HCT116 (cell line): Measurements from ENCODE around the gene BAHCC1. TPM values are rescaled to one million over a fixed set of nuclear protein-coding genes. Genes with fewer than 3 reads are reported as not detected.

Experiments
- ATAC-seq: fragments of 200-7000 bp; cut with Tn5 transposase; 2 replicates; pipeline ENCODE4 v1.9.1; 2020; ENCODE audit warnings: mild to moderate bottlenecking, moderate library complexity
- BruUV-seq: library from RNA; stranded (reverse); fragments of 400-500 nt; replicated peaks from 2 replicates; lab custom pipeline; 2021; lab: Mats Ljungman, UMichigan
- CTCF ChIA-PET: fragments of 300-600 bp; sonication (Branson Sonifier 250); formaldehyde crosslinking; loops from one replicate; lab custom pipeline; 2021; ENCODE audit warnings: antibody characterized with exemption; lab: Charles Lee
- POLR2A ChIA-PET: fragments of 300-600, 350-600 bp; sonication (Branson Sonifier 250); formaldehyde crosslinking; loops from one replicate; lab custom pipeline; 2021; ENCODE audit warnings: antibody characterized with exemption; lab: Charles Lee
- RAD21 ChIA-PET, 2 experiments: fragments of 300-600 bp; sonication (Branson Sonifier 250); formaldehyde crosslinking; loops; one replicate each; lab custom pipeline; 2023; ENCODE audit warnings: low total read pairs in 2 of 2; ENCODE audit not compliant: uncharacterized antibody in 2 of 2, unreplicated experiment in 2 of 2, low non-redundant PET in 1 of 2; lab: Charles Lee
- DNase-seq: peaks from one replicate; pipeline ENCODE4 v3.0.0-alpha.2; 2010; ENCODE audit warnings: low read depth, low spot score
- H2AFZ ChIP-seq: fragments of 200-600 bp; shearing (Covaris generic), sonication (generic); 2 replicates; pipeline ENCODE4 v1.6.1; 2017; ENCODE audit warnings: low read depth, mixed run types, mixed read lengths, antibody characterized with exemption, low read length; ENCODE audit not compliant: poor library complexity, severe bottlenecking
- H3K27ac ChIP-seq: 2 replicates; pipeline ENCODE4 v1.5.1; 2012; ENCODE audit warnings: low read depth, low read length
- H3K27me3 ChIP-seq: fragments of 200-600 bp; sonication (generic); 2 replicates; pipeline ENCODE4 v1.6.1; 2016; ENCODE audit warnings: mixed run types, low read length, mixed read lengths; ENCODE audit not compliant: insufficient read depth
- H3K36me3 ChIP-seq, 2 experiments: fragments of 200-500 bp in 1 of 2; fragments of 200-600 bp in 1 of 2; sonication (Bioruptor generic) in 1 of 2; sonication (generic) in 1 of 2; 2 replicates each; pipeline versions ENCODE4 v1.5.1 to v1.6.1; 2014 to 2016; ENCODE audit warnings: low read length in 2 of 2, inconsistent platforms in 1 of 2, mixed read lengths in 1 of 2, mixed run types in 1 of 2; ENCODE audit not compliant: insufficient read depth in 2 of 2, control insufficient read depth in 1 of 2
- H3K4me1 ChIP-seq, 2 experiments: fragments of 200-600 bp in 1 of 2; sonication (generic) in 1 of 2; 2 replicates each; pipeline versions ENCODE4 v1.5.1 to v1.6.1; 2012 to 2017; ENCODE audit warnings: low read length in 2 of 2, inconsistent platforms in 1 of 2, mild to moderate bottlenecking in 1 of 2, mixed read lengths in 1 of 2, mixed run types in 1 of 2, moderate library complexity in 1 of 2; ENCODE audit not compliant: insufficient read depth in 2 of 2, control insufficient read depth in 1 of 2
- H3K4me2 ChIP-seq: fragments of 200-600 bp; sonication (generic); 2 replicates; pipeline ENCODE4 v1.6.1; 2017; ENCODE audit warnings: mixed run types, low read length, mixed read lengths
- H3K4me3 ChIP-seq, 2 experiments: fragments of 200-600 bp in 1 of 2; sonication (generic) in 1 of 2; replicated peaks in 1 of 2; 2 replicates each; pipeline ENCODE4 v1.5.1; 2011 to 2016; ENCODE audit warnings: low read length in 2 of 2, control low read depth in 1 of 2, low read depth in 1 of 2, mild to moderate bottlenecking in 1 of 2, mixed read lengths in 1 of 2, mixed run types in 1 of 2
- H3K79me2 ChIP-seq: fragments of 200-600 bp; sonication (generic); 2 replicates; pipeline ENCODE4 v1.6.1; 2017; ENCODE audit warnings: mild to moderate bottlenecking, mixed run types, low read length, moderate library complexity, mixed read lengths; ENCODE audit not compliant: insufficient read depth
- H3K9ac ChIP-seq: fragments of 200-600 bp; sonication (generic); 2 replicates; pipeline ENCODE4 v1.6.1; 2016; ENCODE audit warnings: low read length, mixed read lengths
- H3K9me2 ChIP-seq: fragments of 200-600 bp; sonication (generic), shearing (Covaris generic); 2 replicates; pipeline ENCODE4 v1.6.1; 2017; ENCODE audit warnings: mixed run types, mild to moderate bottlenecking, moderate library complexity; ENCODE audit not compliant: insufficient read depth
- H3K9me3 ChIP-seq, 2 experiments: fragments of 200-500 bp in 1 of 2; fragments of 200-600 bp in 1 of 2; sonication (Bioruptor generic) in 1 of 2; sonication (generic) in 1 of 2; 2 replicates each; pipeline ENCODE4 v1.6.1; 2014 to 2017; ENCODE audit warnings: low read length in 2 of 2, mixed read lengths in 2 of 2, inconsistent platforms in 1 of 2, low read depth in 1 of 2, mild to moderate bottlenecking in 1 of 2, mixed run types in 1 of 2, moderate library complexity in 1 of 2; ENCODE audit not compliant: control insufficient read depth in 1 of 2, insufficient read depth in 1 of 2
- H4K20me1 ChIP-seq: fragments of 200-600 bp; sonication (generic), shearing (Covaris generic); 2 replicates; pipeline ENCODE4 v1.6.1; 2017; ENCODE audit warnings: mixed run types, mild to moderate bottlenecking, moderate library complexity; ENCODE audit not compliant: insufficient read depth
- ATF3 ChIP-seq: IDR thresholded peaks from 2 replicates; pipeline ENCODE4 v1.6.1; 2012
- CTCF ChIP-seq, 3 experiments: fragments of 200-600 bp in 1 of 3; sonication (generic) in 1 of 3; IDR thresholded peaks in 2 of 3; conservative IDR thresholded peaks in 1 of 3; 2 replicates each; pipeline ENCODE4 v1.5.1; 2012 to 2017; ENCODE audit warnings: low read depth in 2 of 3, low read length in 2 of 3, antibody characterized with exemption in 1 of 3, borderline replicate concordance in 1 of 3, control low read depth in 1 of 3, mild to moderate bottlenecking in 1 of 3, mixed read lengths in 1 of 3, mixed run types in 1 of 3, moderate library complexity in 1 of 3; ENCODE audit not compliant: insufficient read depth in 1 of 3
- EGR1 ChIP-seq: IDR thresholded peaks from 2 replicates; pipeline ENCODE4 v1.6.1; 2012; ENCODE audit warnings: low read depth
- ELF1 ChIP-seq: IDR thresholded peaks from 2 replicates; pipeline ENCODE4 v1.6.1; 2012; ENCODE audit warnings: low read depth, borderline replicate concordance
- EZH2 ChIP-seq: fragments of 200-600 bp; sonication (generic); IDR thresholded peaks from 2 replicates; pipeline ENCODE4 v1.6.1; 2017; ENCODE audit warnings: antibody characterized with exemption, mixed run types
- FOSL1 ChIP-seq: IDR thresholded peaks from 2 replicates; pipeline ENCODE4 v1.6.1; 2012; ENCODE audit warnings: low read depth
- JUND ChIP-seq: IDR thresholded peaks from 2 replicates; pipeline ENCODE4 v1.6.1; 2012
- POLR2A ChIP-seq: IDR thresholded peaks from 2 replicates; pipeline ENCODE4 v1.7.0; 2011; ENCODE audit warnings: borderline replicate concordance; ENCODE audit not compliant: insufficient read depth, insufficient read length; ENCODE audit errors: extremely low read depth
- POLR2AphosphoS5 ChIP-seq: IDR thresholded peaks from 2 replicates; pipeline ENCODE4 v1.6.1; 2011; ENCODE audit warnings: mild to moderate bottlenecking, low read depth, low read length, moderate library complexity
- RAD21 ChIP-seq: IDR thresholded peaks from 2 replicates; pipeline ENCODE4 v1.6.1; 2012; ENCODE audit warnings: low read depth, mild to moderate bottlenecking
- SP1 ChIP-seq: IDR thresholded peaks from 2 replicates; pipeline ENCODE4 v1.6.1; 2012; ENCODE audit warnings: low read depth
- SRF ChIP-seq: IDR thresholded peaks from 2 replicates; pipeline ENCODE4 v1.6.1; 2012; ENCODE audit warnings: low read depth
- TCF7L2 ChIP-seq: IDR thresholded peaks from 2 replicates; pipeline ENCODE4 v1.7.0; 2011; ENCODE audit warnings: borderline replicate concordance, inconsistent platforms; ENCODE audit not compliant: insufficient read depth, insufficient read length; ENCODE audit errors: extremely low read depth
- ZBTB33 ChIP-seq: IDR thresholded peaks from 2 replicates; pipeline ENCODE4 v1.6.1; 2011; ENCODE audit warnings: mild to moderate bottlenecking, low read length, moderate library complexity; ENCODE audit not compliant: insufficient replicate concordance; ENCODE audit errors: extremely low read depth
- ZFX ChIP-seq: fragments of 450-650 bp; IDR thresholded peaks from 2 replicates; pipeline ENCODE4 v1.6.1; 2017
- intact Hi-C: fragments of 100-400 bp; cut with micrococcal nuclease; formaldehyde crosslinking; loops from 2 replicates; pipeline ENCODE4 v1.10.0; 2022
- total RNA-seq: library from RNA; stranded (reverse); gene quantifications from one replicate; pipeline ENCODE4 v1.2.1, GENCODE V29; 2021; ENCODE audit not compliant: unreplicated experiment

BAHCC1 gene
- total RNA-seq, 1 experiment from 2014 or later, result 45.2 TPM

GRCh38 chr17:81427173-81428120, 32.2 kb downstream of the BAHCC1 start:
- Histone ChIP-seq H3K27me3 (no peaks in the 10 kb centered on the region), H3K36me3 (no peaks in the 10 kb centered on the region), H3K4me1 (peaks cover 32 to 49% of the 10 kb centered on the region in 2 experiments), H2AFZ (no peak overlapping the region), H3K9ac (no peak overlapping the region), H3K4me3 (no peak overlapping the region), H3K9me2 (no peaks in the 10 kb centered on the region), H3K79me2 (peaks cover 17% of the 10 kb centered on the region), H3K27ac (no peak overlapping the region), H3K9me3 (peaks cover 0 to 18% of the 10 kb centered on the region in 2 experiments; a peak in 1 of 4 replicates), H4K20me1 (no peaks in the 10 kb centered on the region), H3K4me2 (no peak overlapping the region)
- ChIA-PET POLR2A (no interaction called here), RAD21 (no interaction called here), CTCF (no interaction called here)
- DNase-seq (no peak), ATAC-seq (no peak)
- intact Hi-C loops, result no loop called here
- TF ChIP-seq ATF3, result no peak
- BruUV-seq, result no TSS peak

- POLR2A ChIA-PET, result interaction anchor here (1.8 kb wide), 1 partner anchor 33 kb away, joined by 6 read pairs; the partner anchor contains the start of gene BAHCC1
- Histone ChIP-seq H3K36me3 (no peaks in the 10 kb centered on the region), H3K27me3 (no peaks in the 10 kb centered on the region), H3K79me2 (peaks cover 17% of the 10 kb centered on the region), H2AFZ (no peak overlapping the region), H3K9me3 (peaks cover 0 to 18% of the 10 kb centered on the region in 2 experiments; a peak in 1 of 4 replicates), H3K27ac (no peak overlapping the region), H3K9ac (no peak overlapping the region), H4K20me1 (no peaks in the 10 kb centered on the region), H3K4me1 (peaks cover 25 to 45% of the 10 kb centered on the region in 2 experiments), H3K4me2 (no peak overlapping the region), H3K9me2 (no peaks in the 10 kb centered on the region), H3K4me3 (no peak overlapping the region)
- DNase-seq (no peak), ATAC-seq (no peak)
- CTCF ChIA-PET, result interaction anchor here (4.4 kb wide), 1 partner anchor 12 kb away, joined by 33 read pairs; no protein-coding TSS in a partner anchor
- BruUV-seq, result no TSS peak
- RAD21 ChIA-PET, result no interaction called here
- intact Hi-C loops, result no loop called here
- TF ChIP-seq JUND (no peak), ELF1 (no peak), EGR1 (no peak), SP1 (no peak), TCF7L2 (no peak), ZFX (no peak), POLR2A (no peak), ZBTB33 (no peak), POLR2AphosphoS5 (no peak), FOSL1 (no peak), EZH2 (no peak), SRF (no peak), CTCF (IDR thresholded peaks at IDR 0.05 in 2 of 3, conservative IDR thresholded peaks at IDR 0.05 in 1 of 3; ENCODE audit: borderline replicate concordance in 1 of 3, insufficient read depth in 1 of 3, low read depth in 2 of 3, low read length in 2 of 3) (no peak), ATF3 (no peak), RAD21 (no peak)
These were observed 32.9 kb downstream of the BAHCC1 start for GRCh38 chr17:81428121-81428515.
